Activated CD4-positive, alpha-beta T cell treated with anti-CD3 and anti-CD28 coated beads, Interleukin-2, amount 10 ng/mL, durations not matched to agents 7 days and 5 days (primary cell): ENCODE measurements around the gene DLX6. TPM values are rescaled to one million over a fixed set of nuclear protein-coding genes. Genes with fewer than 3 reads are reported as not detected.
"Not testable (repeated sequence)": the region's sequence is repeated elsewhere in the genome, so short reads cannot be mapped to it uniquely, and the experiment has no call there.

Source experiments
- CTCF ChIA-PET: fragments of 350-600 bp; sonication (Branson Sonifier 250); formaldehyde crosslinking; loops from one replicate; lab custom pipeline; 2021; ENCODE audit warnings: antibody characterized with exemption; lab: Charles Lee
- POLR2A ChIA-PET: fragments of 350-600 bp; sonication (Branson Sonifier 250); formaldehyde crosslinking; loops from one replicate; lab custom pipeline; 2021; ENCODE audit warnings: antibody characterized with exemption; lab: Charles Lee
- DNase-seq: peaks from one replicate; pipeline ENCODE4 v3.0.0-alpha.2; 2020
- H3K27ac Mint-ChIP-seq: one replicate; pipeline ENCODE4 v1.8.0; 2021; ENCODE audit warnings: mild to moderate bottlenecking, moderate library complexity, mixed read lengths
- H3K27me3 Mint-ChIP-seq: one replicate; pipeline ENCODE4 v1.8.0; 2021; ENCODE audit warnings: mixed read lengths
- H3K36me3 Mint-ChIP-seq: one replicate; pipeline ENCODE4 v1.8.0; 2021; ENCODE audit warnings: low read depth, mixed read lengths
- H3K4me1 Mint-ChIP-seq: one replicate; pipeline ENCODE4 v1.8.0; 2021; ENCODE audit warnings: mixed read lengths
- H3K4me3 Mint-ChIP-seq: one replicate; pipeline ENCODE4 v1.8.0; 2021; ENCODE audit warnings: mild to moderate bottlenecking, moderate library complexity, mixed read lengths
- H3K9me3 Mint-ChIP-seq: one replicate; pipeline ENCODE4 v1.8.0; 2021; ENCODE audit warnings: mixed read lengths
- total RNA-seq, 2 experiments: library from RNA; stranded (reverse); gene quantifications; one replicate each; pipeline ENCODE4 v1.2.3, GENCODE V29; 2021

The DLX6 gene
- total RNA-seq, 2 experiments from 2014 or later: not detected

- Mint-ChIP-seq H3K36me3 (peaks cover 7% of the 10 kb centered on the region), H3K4me3 (peak overlapping the region; percentile 34), H3K27me3 (peaks cover 74% of the 10 kb centered on the region), H3K4me1 (peaks cover 36% of the 10 kb centered on the region), H3K9me3 (peaks cover 4% of the 10 kb centered on the region), H3K27ac (no peak overlapping the region)
- CTCF ChIA-PET: interaction anchor here (0.7 to 3.2 kb wide), 5 partner anchors 9 to 427 kb away, joined by 3 to 13 read pairs (median 5); partner anchors contain the start of gene DLX6
- no peak for DNase-seq
- POLR2A ChIA-PET: no interaction called here
Observed at GRCh38 chr7:97025983-97026714, 20.8 kb downstream of the DLX6 start.

- Mint-ChIP-seq H3K27ac (no peak overlapping the region), H3K27me3 (peaks cover 74% of the 10 kb centered on the region), H3K4me1 (peaks cover 36% of the 10 kb centered on the region), H3K9me3 (peaks cover 4% of the 10 kb centered on the region), H3K4me3 (peak overlapping the region; percentile 34), H3K36me3 (peaks cover 6% of the 10 kb centered on the region)
- DNase-seq: no peak
- ChIA-PET POLR2A (no interaction called here), CTCF (interaction anchor here (0.6 to 3.2 kb wide), 13 partner anchors 10 to 1632 kb away, joined by 3 to 13 read pairs (median 4); partner anchors contain the start of gene DLX6)
Observed at GRCh38 chr7:97026715-97027426, 21.5 kb downstream of the DLX6 start.

- H3K27ac Mint-ChIP-seq: no peak overlapping the region
- peak; percentile 70 for DNase-seq
- POLR2A ChIA-PET: no interaction called here
- H3K9me3 Mint-ChIP-seq: no peaks in the 10 kb centered on the region
- CTCF ChIA-PET: interaction anchor here (0.6 to 3.2 kb wide), 15 partner anchors 11 to 1632 kb away, joined by 3 to 13 read pairs (median 4); partner anchors contain the start of gene DLX6
- peaks cover 70% of the 10 kb centered on the region for H3K27me3 Mint-ChIP-seq
- no peaks in the 10 kb centered on the region for H3K36me3 Mint-ChIP-seq
- peak overlapping the region; percentile 53 for H3K4me3 Mint-ChIP-seq
- H3K4me1 Mint-ChIP-seq: peaks cover 31% of the 10 kb centered on the region
Observed at GRCh38 chr7:97027427-97028234, 22.3 kb downstream of the DLX6 start.

GRCh38 chr7:97034213-97034852 lies 29.0 kb downstream of the DLX6 start:
- H3K4me3 Mint-ChIP-seq, H3K4me1 Mint-ChIP-seq, DNase-seq, H3K9me3 Mint-ChIP-seq, CTCF ChIA-PET, H3K36me3 Mint-ChIP-seq, H3K27ac Mint-ChIP-seq, POLR2A ChIA-PET: not testable (repeated sequence)
- peaks cover 19% of the 10 kb centered on the region for H3K27me3 Mint-ChIP-seq

GRCh38 chr7:97039374-97040065 lies 34.2 kb downstream of the DLX6 start:
- Mint-ChIP-seq H3K4me1 (no peaks in the 10 kb centered on the region), H3K27ac (no peak overlapping the region), H3K4me3 (no peak overlapping the region), H3K9me3 (peaks cover 2% of the 10 kb centered on the region), H3K27me3 (peaks cover 31% of the 10 kb centered on the region), H3K36me3 (no peaks in the 10 kb centered on the region)
- DNase-seq: no peak
- POLR2A ChIA-PET: no interaction called here
- CTCF ChIA-PET: no interaction called here

- CTCF ChIA-PET: no interaction called here
Observed at GRCh38 chr7:97043281-97043680, 37.9 kb downstream of the DLX6 start.

More at GRCh38 chr7:97043281-97043680, 37.9 kb downstream of the DLX6 start:
- H3K27ac Mint-ChIP-seq: no peak overlapping the region
- no peak for DNase-seq
- H3K27me3 Mint-ChIP-seq: peaks cover 40% of the 10 kb centered on the region
- H3K9me3 Mint-ChIP-seq: no peaks in the 10 kb centered on the region
- H3K4me3 Mint-ChIP-seq: no peak overlapping the region
- H3K36me3 Mint-ChIP-seq: no peaks in the 10 kb centered on the region
- H3K4me1 Mint-ChIP-seq: no peaks in the 10 kb centered on the region
- POLR2A ChIA-PET: no interaction called here

Other genes with a start within 250 kb of the DLX6 start
- gene DLX5, start 19.3 kb downstream of the DLX6 start, total RNA-seq: not detected
- gene SDHAF3, start 112.1 kb downstream of the DLX6 start, total RNA-seq: 10 to 100 TPM; 15.1 to 19.2 TPM